H1 (cell line): ENCODE data around the gene USH1G.

Experiments
- CEBPB ChIP-seq: IDR thresholded peaks from 2 replicates; pipeline ENCODE4 v1.6.1; 2012; ENCODE audit warnings: low read depth, low read length
- CHD1 ChIP-seq: IDR thresholded peaks from 2 replicates; pipeline ENCODE4 v1.6.1; 2012; ENCODE audit warnings: low read depth, low read length, improper control_type of control experiment
- HDAC6 ChIP-seq: IDR thresholded peaks from one replicate; pipeline ENCODE4 v1.7.1; 2012; ENCODE audit warnings: low read depth, mild to moderate bottlenecking, inconsistent platforms, low read length, moderate library complexity
- POLR2A ChIP-seq, 2 experiments: IDR thresholded peaks; 1 replicate in 1 of 2; 2 replicates in 1 of 2; pipeline ENCODE4 v1.6.1; 2011; ENCODE audit warnings: low read depth in 2 of 2, low read length in 2 of 2, mild to moderate bottlenecking in 2 of 2; ENCODE audit errors: control extremely low read depth in 1 of 2
- POLR2AphosphoS5 ChIP-seq: IDR thresholded peaks from 2 replicates; pipeline ENCODE4 v1.6.1; 2011; ENCODE audit warnings: low read depth, low read length
- RXRA ChIP-seq: IDR thresholded peaks from 2 replicates; pipeline ENCODE4 v1.6.1; 2011; ENCODE audit warnings: low read depth, mild to moderate bottlenecking, low read length, moderate library complexity; ENCODE audit not compliant: insufficient read depth
- TAF7 ChIP-seq: optimal IDR thresholded peaks from 2 replicates; pipeline ENCODE3; 2011; ENCODE audit warnings: low read depth, mild to moderate bottlenecking, inconsistent platforms, low read length, moderate library complexity, borderline replicate concordance
- TF ChIP-seq, protein P1 (sequence below), 3 experiments: IDR thresholded peaks; 1 replicate in 2 of 3; 2 replicates in 1 of 3; pipeline versions ENCODE4 v1.5.1 to v1.6.1; 2011; ENCODE audit warnings: low read length in 3 of 3, mild to moderate bottlenecking in 3 of 3, inconsistent platforms in 2 of 3, low read depth in 1 of 3, moderate library complexity in 1 of 3; ENCODE audit not compliant: insufficient read depth in 1 of 3; ENCODE audit errors: control extremely low read depth in 1 of 3

DNA sequence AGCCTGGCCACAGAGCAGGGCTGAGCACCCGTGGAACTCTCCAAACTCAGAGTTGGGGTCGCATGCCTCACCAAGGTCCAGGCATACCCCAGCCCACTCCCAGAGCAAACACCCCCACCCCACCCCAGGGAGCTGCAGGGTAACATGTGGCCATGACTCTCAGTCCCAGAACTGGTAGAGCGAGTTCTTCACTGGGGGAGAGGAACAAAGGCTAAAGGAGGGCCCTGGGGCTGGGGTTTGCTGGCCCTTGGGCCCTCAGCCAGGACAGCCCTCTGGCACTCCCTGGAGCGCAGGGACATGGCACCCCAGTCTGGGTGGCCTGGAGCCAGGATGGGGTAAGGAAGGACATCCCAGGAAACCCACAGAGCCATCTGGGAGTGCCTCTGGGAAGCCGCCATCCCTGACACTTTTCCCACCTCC lies 45.3 kb upstream of the USH1G start:
- TF ChIP-seq HDAC6 (no peak), CHD1 (no peak), RXRA (no peak), CEBPB (no peak), POLR2AphosphoS5 (no peak), POLR2A (IDR thresholded peaks at IDR 0.05; ENCODE audit: control extremely low read depth in 1 of 2, low read depth in 2 of 2, low read length in 2 of 2) (no peak), TAF7 (no peak)
- TF ChIP-seq, protein P1, sequence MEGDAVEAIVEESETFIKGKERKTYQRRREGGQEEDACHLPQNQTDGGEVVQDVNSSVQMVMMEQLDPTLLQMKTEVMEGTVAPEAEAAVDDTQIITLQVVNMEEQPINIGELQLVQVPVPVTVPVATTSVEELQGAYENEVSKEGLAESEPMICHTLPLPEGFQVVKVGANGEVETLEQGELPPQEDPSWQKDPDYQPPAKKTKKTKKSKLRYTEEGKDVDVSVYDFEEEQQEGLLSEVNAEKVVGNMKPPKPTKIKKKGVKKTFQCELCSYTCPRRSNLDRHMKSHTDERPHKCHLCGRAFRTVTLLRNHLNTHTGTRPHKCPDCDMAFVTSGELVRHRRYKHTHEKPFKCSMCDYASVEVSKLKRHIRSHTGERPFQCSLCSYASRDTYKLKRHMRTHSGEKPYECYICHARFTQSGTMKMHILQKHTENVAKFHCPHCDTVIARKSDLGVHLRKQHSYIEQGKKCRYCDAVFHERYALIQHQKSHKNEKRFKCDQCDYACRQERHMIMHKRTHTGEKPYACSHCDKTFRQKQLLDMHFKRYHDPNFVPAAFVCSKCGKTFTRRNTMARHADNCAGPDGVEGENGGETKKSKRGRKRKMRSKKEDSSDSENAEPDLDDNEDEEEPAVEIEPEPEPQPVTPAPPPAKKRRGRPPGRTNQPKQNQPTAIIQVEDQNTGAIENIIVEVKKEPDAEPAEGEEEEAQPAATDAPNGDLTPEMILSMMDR (IDR thresholded peaks at IDR 0.05; ENCODE audit: control extremely low read depth in 1 of 3, insufficient read depth in 1 of 3, low read depth in 1 of 3, low read length in 3 of 3), result no peak
